H1 (cell line): ENCODE data around the gene SUB1. TPM values are rescaled to one million over a fixed set of nuclear protein-coding genes. Genes with fewer than 3 reads are reported as not detected.

Source experiments
- CTCF ChIA-PET: fragments of 300-600 bp; sonication (Branson Sonifier 250); formaldehyde crosslinking; loops from one replicate; lab custom pipeline; 2021; ENCODE audit not compliant: partially characterized antibody; lab: Charles Lee
- POLR2A ChIA-PET: fragments of 300-600 bp; sonication (Branson Sonifier 250); formaldehyde crosslinking; loops from one replicate; lab custom pipeline; 2021; ENCODE audit warnings: inconsistent platforms; ENCODE audit not compliant: partially characterized antibody; lab: Charles Lee
- DNase-seq, 2 experiments: peaks; one replicate each; pipeline versions ENCODE4 v3.0.0 to v3.0.0-alpha.2; 2010 to 2022; ENCODE audit warnings: low spot score in 2 of 2, low read depth in 1 of 2, mixed read lengths in 1 of 2
- FAIRE-seq: peaks from 2 replicates; lab custom pipeline; 2011; peaks lifted over from hg19 to GRCh38; lab: Jason Lieb, UNC
- H2AFZ ChIP-seq: 2 replicates; pipeline ENCODE4 v1.8.1; 2012; ENCODE audit warnings: low read length, inconsistent platforms
- H2AK5ac ChIP-seq: 2 replicates; pipeline ENCODE4 v1.6.1; 2013; ENCODE audit warnings: low read depth, low read length
- H2BK120ac ChIP-seq: replicated peaks from 2 replicates; pipeline ENCODE3; 2013; ENCODE audit warnings: low read depth, low read length, inconsistent platforms
- H2BK12ac ChIP-seq: 2 replicates; pipeline ENCODE4 v1.6.1; 2013; ENCODE audit warnings: low read depth, low read length
- H2BK15ac ChIP-seq: 2 replicates; pipeline ENCODE4 v1.6.1; 2013; ENCODE audit warnings: low read length
- H2BK20ac ChIP-seq: 2 replicates; pipeline ENCODE4 v1.6.1; 2013; ENCODE audit warnings: low read length
- H2BK5ac ChIP-seq: 2 replicates; pipeline ENCODE4 v1.6.1; 2013; ENCODE audit warnings: low read depth, low read length
- H3K14ac ChIP-seq: 2 replicates; pipeline ENCODE4 v1.6.1; 2013; ENCODE audit warnings: inconsistent platforms; ENCODE audit not compliant: insufficient read length
- H3K18ac ChIP-seq: 2 replicates; pipeline ENCODE4 v1.6.1; 2013; ENCODE audit warnings: low read length; ENCODE audit errors: extremely low read depth
- H3K23ac ChIP-seq: 2 replicates; pipeline ENCODE4 v1.6.1; 2013; ENCODE audit warnings: inconsistent platforms; ENCODE audit not compliant: insufficient read length
- H3K23me2 ChIP-seq: 2 replicates; pipeline ENCODE4 v1.6.1; 2013; ENCODE audit warnings: low read depth, low read length
- H3K27ac ChIP-seq: 2 replicates; pipeline ENCODE4 v1.6.1; 2011; ENCODE audit warnings: low read depth, low read length, inconsistent platforms
- H3K27me3 ChIP-seq, 4 experiments: replicated peaks in 1 of 4; 1 replicate in 1 of 4; 2 replicates in 3 of 4; pipeline versions ENCODE4 v1.6.1 to v1.8.1; 2011 to 2013; ENCODE audit warnings: low read length in 3 of 4, mild to moderate bottlenecking in 3 of 4, inconsistent platforms in 2 of 4, mixed read lengths in 2 of 4, moderate library complexity in 1 of 4; ENCODE audit not compliant: control insufficient read depth in 3 of 4, insufficient read depth in 3 of 4; ENCODE audit errors: extremely low read depth in 1 of 4
- H3K36me3 ChIP-seq, 4 experiments: 2 replicates each; pipeline versions ENCODE4 v1.6.1 to v1.8.1; 2011 to 2013; ENCODE audit warnings: mild to moderate bottlenecking in 4 of 4, low read length in 3 of 4, moderate library complexity in 2 of 4, control low read depth in 1 of 4, inconsistent platforms in 1 of 4; ENCODE audit not compliant: insufficient read depth in 4 of 4, control insufficient read depth in 2 of 4
- H3K4ac ChIP-seq: replicated peaks from 2 replicates; pipeline ENCODE3; 2013; ENCODE audit warnings: low read length, low read depth, mixed read lengths, inconsistent platforms; ENCODE audit not compliant: insufficient read length
- H3K4me1 ChIP-seq, 4 experiments: replicated peaks in 1 of 4; 1 replicate in 1 of 4; 2 replicates in 3 of 4; pipeline versions ENCODE4 v1.6.1 to v1.8.1; 2011 to 2013; ENCODE audit warnings: low read length in 3 of 4, inconsistent platforms in 2 of 4, mixed read lengths in 1 of 4; ENCODE audit not compliant: insufficient read depth in 4 of 4, control insufficient read depth in 3 of 4
- H3K4me2 ChIP-seq, 2 experiments: 2 replicates each; pipeline versions ENCODE4 v1.6.1 to v1.8.1; 2011 to 2013; ENCODE audit warnings: low read depth in 2 of 2, low read length in 2 of 2, control low read depth in 1 of 2, inconsistent platforms in 1 of 2, mild to moderate bottlenecking in 1 of 2; ENCODE audit not compliant: insufficient read depth in 1 of 2
- H3K4me3 ChIP-seq, 4 experiments: fragments of 200-600, 300-600 bp in 1 of 4; sonication (generic), shearing (Covaris generic), sonication (Bioruptor Twin) in 1 of 4; 2 replicates each; pipeline versions ENCODE4 v1.5.1 to v1.8.1; 2011 to 2016; ENCODE audit warnings: low read length in 4 of 4, low read depth in 3 of 4, control low read depth in 2 of 4, inconsistent platforms in 2 of 4, mild to moderate bottlenecking in 2 of 4, mixed read lengths in 1 of 4, moderate library complexity in 1 of 4; ENCODE audit not compliant: insufficient read depth in 2 of 4; ENCODE audit errors: extremely low read depth in 1 of 4
- H3K56ac ChIP-seq: replicated peaks from 2 replicates; pipeline ENCODE3; 2013; ENCODE audit warnings: low read depth, mild to moderate bottlenecking, mixed read lengths, low read length, inconsistent platforms; ENCODE audit not compliant: insufficient read length
- H3K79me1 ChIP-seq: 2 replicates; pipeline ENCODE4 v1.6.1; 2013; ENCODE audit warnings: low read depth, low read length, control low read depth
- H3K79me2 ChIP-seq, 2 experiments: 2 replicates each; pipeline versions ENCODE4 v1.6.1 to v1.8.1; 2012 to 2013; ENCODE audit warnings: low read length in 2 of 2, mild to moderate bottlenecking in 2 of 2, inconsistent platforms in 1 of 2; ENCODE audit not compliant: insufficient read depth in 2 of 2, control insufficient read depth in 1 of 2
- H3K9ac ChIP-seq, 4 experiments: replicated peaks in 1 of 4; 1 replicate in 1 of 4; 2 replicates in 3 of 4; pipeline versions ENCODE4 v1.6.1 to v1.8.1; 2011 to 2013; ENCODE audit warnings: low read depth in 3 of 4, low read length in 3 of 4, control low read depth in 2 of 4, mild to moderate bottlenecking in 2 of 4, moderate library complexity in 2 of 4, inconsistent platforms in 1 of 4; ENCODE audit errors: extremely low read depth in 1 of 4
- H3K9me3 ChIP-seq, 2 experiments: 2 replicates each; pipeline versions ENCODE4 v1.6.1 to v1.8.1; 2012 to 2013; ENCODE audit warnings: mild to moderate bottlenecking in 2 of 2, moderate library complexity in 2 of 2, control low read depth in 1 of 2, inconsistent platforms in 1 of 2, low read depth in 1 of 2, low read length in 1 of 2, mixed read lengths in 1 of 2; ENCODE audit not compliant: insufficient read depth in 2 of 2
- H4K20me1 ChIP-seq, 2 experiments: replicated peaks in 1 of 2; 2 replicates each; pipeline versions ENCODE3 to v1.8.1; 2011 to 2013; ENCODE audit warnings: inconsistent platforms in 2 of 2, low read length in 2 of 2, mild to moderate bottlenecking in 1 of 2; ENCODE audit not compliant: insufficient read depth in 2 of 2, control insufficient read depth in 1 of 2
- H4K5ac ChIP-seq: 2 replicates; pipeline ENCODE4 v1.6.1; 2013; ENCODE audit warnings: low read length, low read depth, mixed read lengths, inconsistent platforms; ENCODE audit not compliant: insufficient read length
- H4K8ac ChIP-seq: 2 replicates; pipeline ENCODE4 v1.8.0; 2013; ENCODE audit warnings: mild to moderate bottlenecking, moderate library complexity, low read length, inconsistent platforms; ENCODE audit not compliant: insufficient read depth; ENCODE audit errors: extremely low read depth
- H4K91ac ChIP-seq: replicated peaks from 2 replicates; pipeline ENCODE3; 2013; ENCODE audit warnings: low read length, mixed read lengths, inconsistent platforms; ENCODE audit not compliant: insufficient read length
- CREB1 ChIP-seq: IDR thresholded peaks from 2 replicates; pipeline ENCODE4 v1.6.1; 2012; ENCODE audit warnings: inconsistent platforms
- EGR1 ChIP-seq: IDR thresholded peaks from 2 replicates; pipeline ENCODE4 v1.6.1; 2011; ENCODE audit warnings: low read depth, low read length, borderline replicate concordance
- EP300 ChIP-seq, 2 experiments: IDR thresholded peaks; 1 replicate in 1 of 2; 2 replicates in 1 of 2; pipeline ENCODE4 v1.6.1; 2011 to 2012; ENCODE audit warnings: low read depth in 2 of 2, low read length in 2 of 2, mild to moderate bottlenecking in 2 of 2, borderline replicate concordance in 1 of 2, inconsistent platforms in 1 of 2, moderate library complexity in 1 of 2
- NANOG ChIP-seq: IDR thresholded peaks from 2 replicates; pipeline ENCODE4 v1.6.1; 2011; ENCODE audit warnings: low read length, low read depth, mild to moderate bottlenecking, inconsistent platforms; ENCODE audit not compliant: insufficient read depth, poor library complexity, severe bottlenecking
- PHF8 ChIP-seq: fragments of 200-600 bp; sonication (generic); conservative IDR thresholded peaks from 2 replicates; pipeline ENCODE4 v1.7.1; 2012; ENCODE audit warnings: low read depth, mild to moderate bottlenecking, inconsistent platforms, low read length, moderate library complexity
- POU5F1 ChIP-seq: IDR thresholded peaks from 2 replicates; pipeline ENCODE4 v1.6.1; 2011; ENCODE audit warnings: low read depth, mild to moderate bottlenecking, low read length, moderate library complexity
- SAP30 ChIP-seq: fragments of 300-600 bp; sonication (generic); IDR thresholded peaks from 2 replicates; pipeline ENCODE4 v1.7.1; 2012; ENCODE audit warnings: low read length, moderate library complexity, mild to moderate bottlenecking, inconsistent platforms; ENCODE audit not compliant: insufficient read depth, insufficient replicate concordance
- SIX5 ChIP-seq: IDR thresholded peaks from 2 replicates; pipeline ENCODE4 v1.6.1; 2011; ENCODE audit warnings: mild to moderate bottlenecking, low read depth, low read length
- TAF1 ChIP-seq: IDR thresholded peaks from 2 replicates; pipeline ENCODE4 v1.6.1; 2011; ENCODE audit warnings: mild to moderate bottlenecking, low read depth, low read length
- WGBS, 2 experiments: shearing (Covaris generic) in 1 of 2; methylation state at CpG; one replicate each; pipeline versions ENCODE4 v1.1.6 to v1.1.7; 2013 to 2015; ENCODE audit warnings: low lambda C conversion rate in 2 of 2, mixed read lengths in 2 of 2, inconsistent platforms in 1 of 2, low coverage in 1 of 2, missing lambda C conversion rate in 1 of 2; ENCODE audit not compliant: insufficient replicate concordance in 2 of 2, insufficient coverage in 1 of 2, insufficient read length in 1 of 2; ENCODE audit errors: extremely low coverage in 1 of 2, missing lambda C conversion rate in 1 of 2; 5-methylcytosine and 5-hydroxymethylcytosine counted together
- polyA plus RNA-seq, 7 experiments: library from polyadenylated mRNA; depleted of rRNA in 3 of 7; stranded (reverse) in 5 of 7; unstranded in 2 of 7; fragments of >200 nt in 5 of 7; fragments of 200-250 nt in 2 of 7; gene quantifications; 1 replicate in 5 of 7; 2 replicates in 1 of 7; 4 replicates in 1 of 7; pipeline versions ENCODE4 v1.2.1 to v1.2.3, GENCODE V29; 2011 to 2013; ENCODE audit warnings: missing spikeins in 2 of 7, mixed read lengths in 2 of 7
- total RNA-seq: library from RNA; stranded (reverse); fragmentation: NEBNext Ultra II Directional; extraction: Animal tissue kit (Norgen Biotek cat#: 25700); gene quantifications from 2 replicates; pipeline ENCODE4 v1.2.1, GENCODE V29; 2021
- TF ChIP-seq, protein P1 (sequence below): IDR thresholded peaks from 2 replicates; pipeline ENCODE4 v1.6.1; 2012; ENCODE audit warnings: inconsistent platforms

The SUB1 gene
- total and polyA plus RNA-seq, 2 of the 8 experiments (the other 6 are each of a cell fraction or from before 2014, with no cell fraction given): 83.9 to 325 TPM

DNA sequence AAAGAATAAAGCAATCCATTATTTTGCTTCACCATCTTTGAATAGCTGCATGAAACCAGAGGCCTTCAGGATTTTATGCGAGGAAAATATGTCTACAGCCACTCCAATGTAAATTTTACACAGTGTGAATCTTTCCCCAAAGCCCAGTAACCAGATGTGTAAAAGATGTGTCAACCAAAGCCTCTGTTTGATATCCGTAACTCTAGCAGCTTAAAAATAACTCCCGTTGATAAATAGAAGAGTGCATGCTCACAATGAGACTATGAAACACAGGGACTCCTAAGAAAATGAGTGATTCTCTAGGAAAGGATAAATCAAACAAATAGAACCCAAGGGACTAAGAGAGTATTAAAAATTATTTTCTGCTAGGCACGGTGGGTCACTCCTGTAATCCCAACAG lies 65.7 kb downstream of the SUB1 start:
- no peaks in the 10 kb centered on the region for H3K23me2 ChIP-seq
- no peak for FAIRE-seq

More for the DNA sequence above, 65.7 kb downstream of the SUB1 start:
- WGBS, 2 experiments: 92% methylated on average over 4 of the region's 4 CpGs; no CpG with 5 or more reads in 1 of the 2 experiments
- Histone ChIP-seq H4K8ac (no peak overlapping the region), H2AK5ac (no peak overlapping the region), H3K79me1 (no peaks in the 10 kb centered on the region), H3K56ac (no peak overlapping the region), H2BK12ac (no peak overlapping the region), H3K4me2 (no peak overlapping the region)
- CTCF ChIA-PET: interaction anchor here (2.3 kb wide), 1 partner anchor 203 kb away, joined by 4 read pairs; no protein-coding TSS in a partner anchor
- no peak for TF ChIP-seq CREB1
- TF ChIP-seq POU5F1: no peak
- TF ChIP-seq, protein P1, sequence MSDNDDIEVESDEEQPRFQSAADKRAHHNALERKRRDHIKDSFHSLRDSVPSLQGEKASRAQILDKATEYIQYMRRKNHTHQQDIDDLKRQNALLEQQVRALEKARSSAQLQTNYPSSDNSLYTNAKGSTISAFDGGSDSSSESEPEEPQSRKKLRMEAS: no peak
- TF ChIP-seq SIX5: no peak
- TF ChIP-seq EP300 (IDR thresholded peaks at IDR 0.05; ENCODE audit: borderline replicate concordance in 1 of 2, low read depth in 2 of 2, low read length in 2 of 2): no peak
- no peak for TF ChIP-seq SAP30
- TF ChIP-seq NANOG: no peak
- no peak for TF ChIP-seq PHF8
- no peak for TF ChIP-seq TAF1
- TF ChIP-seq EGR1: no peak
- TF ChIP-seq, all 59 proteins: peak for 0
- POLR2A ChIA-PET: no interaction called here
- Histone ChIP-seq H3K14ac (no peak overlapping the region), H3K27ac (no peak overlapping the region), H3K4ac (no peak overlapping the region), H3K36me3 (no peaks in the 10 kb centered on the region), H2BK20ac (no peak overlapping the region), H2BK5ac (no peak overlapping the region), H3K4me3 (no peak overlapping the region), H2AFZ (no peak overlapping the region), H4K5ac (no peak overlapping the region), H3K27me3 (no peaks in the 10 kb centered on the region), H3K23ac (no peak overlapping the region), H3K9ac (no peak overlapping the region), H2BK120ac (no peak overlapping the region), H4K20me1 (no peaks in the 10 kb centered on the region), H3K4me1 (no peaks in the 10 kb centered on the region), H3K18ac (no peak overlapping the region), H2BK15ac (no peak overlapping the region), H3K79me2 (no peaks in the 10 kb centered on the region), H3K9me3 (peaks cover 3 to 4% of the 10 kb centered on the region in 2 experiments; a peak in 2 of 4 replicates), H4K91ac (no peak overlapping the region)
- no peak for DNase-seq
